IMR-90 (cell line): Measurements from ENCODE around the gene KIAA0319L.

Experiments used
- BHLHE40 ChIP-seq: fragments of 150-350 bp; IDR thresholded peaks from 2 replicates; pipeline ENCODE4 v1.6.1; 2016; ENCODE audit warnings: mild to moderate bottlenecking, low read depth, low read length
- TF ChIP-seq, protein P1 (sequence below): conservative IDR thresholded peaks from 2 replicates; pipeline ENCODE4 v1.5.1; 2012; ENCODE audit warnings: mild to moderate bottlenecking, low read depth, low read length, improper control_type of control experiment

DNA sequence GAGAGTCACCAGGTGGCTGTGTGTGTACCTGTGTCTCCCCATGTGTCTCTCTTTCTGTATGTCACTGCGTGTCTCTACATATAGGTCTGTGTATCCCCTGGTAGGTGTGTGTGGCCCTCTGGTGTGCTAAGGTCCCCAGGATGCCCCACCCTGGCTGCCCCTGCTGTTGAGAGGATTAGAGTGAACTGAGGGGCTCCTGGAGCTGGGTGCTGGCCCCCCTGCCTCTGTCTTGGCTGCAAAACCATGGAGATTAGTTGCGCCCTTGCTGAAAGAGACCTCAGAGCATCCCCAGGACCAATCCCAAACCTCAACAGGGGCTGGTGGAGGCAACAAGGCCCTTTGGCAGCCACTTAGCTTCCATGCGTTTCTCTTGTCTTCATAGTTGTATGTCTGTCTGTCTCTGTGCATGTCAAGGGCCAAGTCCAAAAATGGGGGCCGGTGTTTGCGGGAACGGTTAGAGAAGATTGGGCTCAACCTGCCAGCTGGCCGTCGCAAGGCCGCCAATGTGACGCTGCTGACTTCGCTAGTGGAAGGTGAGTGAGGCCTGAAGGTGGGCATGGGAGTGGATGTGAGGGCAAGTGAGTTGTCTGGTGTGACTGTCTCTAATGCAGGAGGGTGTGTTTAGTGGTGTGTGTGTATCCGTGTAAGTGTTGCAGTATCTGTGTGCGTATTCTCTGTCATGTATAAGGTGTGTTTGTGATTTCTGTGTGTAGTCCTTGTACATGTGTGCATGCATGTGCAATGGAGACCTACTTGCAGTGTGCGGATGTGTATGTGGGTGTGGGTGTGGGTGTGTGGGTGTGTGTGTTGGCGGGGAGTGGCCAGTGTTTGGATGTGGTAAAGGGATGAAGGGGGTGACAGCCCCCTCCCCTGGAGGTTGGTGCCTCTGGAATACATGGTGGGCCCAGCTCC lies 32.6 kb upstream of the KIAA0319L start:
- TF ChIP-seq, protein P1, sequence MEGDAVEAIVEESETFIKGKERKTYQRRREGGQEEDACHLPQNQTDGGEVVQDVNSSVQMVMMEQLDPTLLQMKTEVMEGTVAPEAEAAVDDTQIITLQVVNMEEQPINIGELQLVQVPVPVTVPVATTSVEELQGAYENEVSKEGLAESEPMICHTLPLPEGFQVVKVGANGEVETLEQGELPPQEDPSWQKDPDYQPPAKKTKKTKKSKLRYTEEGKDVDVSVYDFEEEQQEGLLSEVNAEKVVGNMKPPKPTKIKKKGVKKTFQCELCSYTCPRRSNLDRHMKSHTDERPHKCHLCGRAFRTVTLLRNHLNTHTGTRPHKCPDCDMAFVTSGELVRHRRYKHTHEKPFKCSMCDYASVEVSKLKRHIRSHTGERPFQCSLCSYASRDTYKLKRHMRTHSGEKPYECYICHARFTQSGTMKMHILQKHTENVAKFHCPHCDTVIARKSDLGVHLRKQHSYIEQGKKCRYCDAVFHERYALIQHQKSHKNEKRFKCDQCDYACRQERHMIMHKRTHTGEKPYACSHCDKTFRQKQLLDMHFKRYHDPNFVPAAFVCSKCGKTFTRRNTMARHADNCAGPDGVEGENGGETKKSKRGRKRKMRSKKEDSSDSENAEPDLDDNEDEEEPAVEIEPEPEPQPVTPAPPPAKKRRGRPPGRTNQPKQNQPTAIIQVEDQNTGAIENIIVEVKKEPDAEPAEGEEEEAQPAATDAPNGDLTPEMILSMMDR, result no peak
- TF ChIP-seq BHLHE40, result no peak
